ENCODE measurements around the gene LRRC25. TPM values are rescaled to one million over a fixed set of nuclear protein-coding genes. Genes with fewer than 3 reads are reported as not detected.

Gene LRRC25
- total RNA-seq, 2 experiments from 2014 or later = 0.98 to 4.1 TPM

GRCh38 chr19:18396471-18397241 lies 766 bp downstream of the LRRC25 start:
- CTCF ChIA-PET (ENCODE audit: unreplicated experiment) = interaction anchor here (1.0 kb wide), 1 partner anchor 9 kb away, joined by 3 read pairs; no protein-coding TSS in a partner anchor

GRCh38 chr19:18393836-18394235 lies 3.6 kb downstream of the LRRC25 start:
- Histone ChIP-seq H3K9me3 (ENCODE audit: low read length) (no peaks in the 10 kb centered on the region), H4K20me1 (ENCODE audit: insufficient read depth, low read length) (no peaks in the 10 kb centered on the region), H2AFZ (ENCODE audit: low read length) (peak overlapping the region; percentile 56), H3K36me3 (ENCODE audit: insufficient read depth, low read length) (no peaks in the 10 kb centered on the region), H3K4me3 (ENCODE audit: low read depth, low read length, poor library complexity, severe bottlenecking) (peak overlapping the region; percentile 21), H3K79me2 (ENCODE audit: insufficient read depth, low read depth, low read length) (no peaks in the 10 kb centered on the region), H3K9me2 (ENCODE audit: insufficient read depth, low read length) (no peaks in the 10 kb centered on the region), H3K4me1 (ENCODE audit: insufficient read depth, low read length, poor library complexity, severe bottlenecking) (peaks cover 38% of the 10 kb centered on the region), H3K4me2 (ENCODE audit: low read length) (peak overlapping the region; percentile 39), H3K27ac (ENCODE audit: low read depth, low read length, poor library complexity, severe bottlenecking) (no peak overlapping the region)
- ChIA-PET POLR2A (interaction anchor here (0.7 to 1.1 kb wide), 2 partner anchors 24 to 89 kb away, joined by 3 read pairs; no protein-coding TSS in a partner anchor), CTCF (ENCODE audit: unreplicated experiment) (no interaction called here)
- no peak for TF ChIP-seq EZH2phosphoT487 (IDR thresholded peaks at IDR 0.05; ENCODE audit: borderline replicate concordance, low read depth, low read length)
- TF ChIP-seq CTCF (conservative IDR thresholded peaks at IDR 0.05; ENCODE audit: low read length) = no peak
- DNase-seq (ENCODE audit: low spot score) = peak; percentile 38
- BruUV-seq (replicated peaks) = no TSS peak
- intact Hi-C loops (cut with micrococcal nuclease; ENCODE audit: unreplicated experiment) = no loop called here

More at GRCh38 chr19:18396471-18397241, 766 bp downstream of the LRRC25 start:
- no peaks in the 10 kb centered on the region for H4K20me1 ChIP-seq (ENCODE audit: insufficient read depth, low read length)
- H3K4me3 ChIP-seq (ENCODE audit: low read depth, low read length, poor library complexity, severe bottlenecking) = peak overlapping the region; percentile 66
- H3K4me2 ChIP-seq (ENCODE audit: low read length) = peak overlapping the region; percentile 91
- TF ChIP-seq EZH2phosphoT487 (IDR thresholded peaks at IDR 0.05; ENCODE audit: borderline replicate concordance, low read depth, low read length) (no peak), CTCF (conservative IDR thresholded peaks at IDR 0.05; ENCODE audit: low read length) (no peak)
- no peaks in the 10 kb centered on the region for H3K36me3 ChIP-seq (ENCODE audit: insufficient read depth, low read length)
- no TSS peak for BruUV-seq (replicated peaks)
- H3K4me1 ChIP-seq (ENCODE audit: insufficient read depth, low read length, poor library complexity, severe bottlenecking) = peaks cover 51% of the 10 kb centered on the region
- no peaks in the 10 kb centered on the region for H3K79me2 ChIP-seq (ENCODE audit: insufficient read depth, low read depth, low read length)
- no peak overlapping the region for H3K27ac ChIP-seq (ENCODE audit: low read depth, low read length, poor library complexity, severe bottlenecking)
- DNase-seq (ENCODE audit: low spot score) = no peak
- H2AFZ ChIP-seq (ENCODE audit: low read length) = peak overlapping the region; percentile 42; the same call in 1 of the 2 replicates
- no peaks in the 10 kb centered on the region for H3K9me2 ChIP-seq (ENCODE audit: insufficient read depth, low read length)
- no peaks in the 10 kb centered on the region for H3K9me3 ChIP-seq (ENCODE audit: low read length)
- POLR2A ChIA-PET = interaction anchor here (0.6 kb wide), 2 partner anchors 9 to 226 kb away, joined by 3 read pairs; no protein-coding TSS in a partner anchor
- intact Hi-C loops (cut with micrococcal nuclease; ENCODE audit: unreplicated experiment) = no loop called here

GRCh38 chr19:18392926-18393325 lies 4.5 kb downstream of the LRRC25 start:
- TF ChIP-seq EZH2phosphoT487 (IDR thresholded peaks at IDR 0.05; ENCODE audit: borderline replicate concordance, low read depth, low read length) = no peak
- TF ChIP-seq CTCF (conservative IDR thresholded peaks at IDR 0.05; ENCODE audit: low read length) = no peak
- H3K9me3 ChIP-seq (ENCODE audit: low read length) = no peaks in the 10 kb centered on the region
- BruUV-seq (replicated peaks) = no TSS peak
- no peaks in the 10 kb centered on the region for H3K79me2 ChIP-seq (ENCODE audit: insufficient read depth, low read depth, low read length)
- no peaks in the 10 kb centered on the region for H3K9me2 ChIP-seq (ENCODE audit: insufficient read depth, low read length)
- intact Hi-C loops (cut with micrococcal nuclease; ENCODE audit: unreplicated experiment) = no loop called here
- H4K20me1 ChIP-seq (ENCODE audit: insufficient read depth, low read length) = no peaks in the 10 kb centered on the region
- H3K4me1 ChIP-seq (ENCODE audit: insufficient read depth, low read length, poor library complexity, severe bottlenecking) = peaks cover 37% of the 10 kb centered on the region
- H2AFZ ChIP-seq (ENCODE audit: low read length) = peak overlapping the region; percentile 41; the same call in 1 of the 2 replicates
- POLR2A ChIA-PET = no interaction called here
- H3K4me3 ChIP-seq (ENCODE audit: low read depth, low read length, poor library complexity, severe bottlenecking) = no peak overlapping the region
- peak overlapping the region; percentile 28; the same call in 1 of the 2 replicates for H3K4me2 ChIP-seq (ENCODE audit: low read length)
- CTCF ChIA-PET (ENCODE audit: unreplicated experiment) = interaction anchor here (0.6 to 1.3 kb wide), 2 partner anchors 56 to 65 kb away, joined by 3 read pairs; no protein-coding TSS in a partner anchor
- H3K36me3 ChIP-seq (ENCODE audit: insufficient read depth, low read length) = no peaks in the 10 kb centered on the region
- no peak overlapping the region for H3K27ac ChIP-seq (ENCODE audit: low read depth, low read length, poor library complexity, severe bottlenecking)
- no peak for DNase-seq (ENCODE audit: low spot score)

Data from OCI-LY7 (cell line).